NT2/D1 (cell line): Measurements from ENCODE around the gene CRYM.

Source experiments
- YY1 ChIP-seq: IDR thresholded peaks from 2 replicates; pipeline ENCODE4 v1.6.1; 2011; ENCODE audit not compliant: insufficient read length, insufficient read depth
- ZNF274 ChIP-seq: IDR thresholded peaks from 2 replicates; pipeline ENCODE4 v1.6.1; 2011; ENCODE audit warnings: mild to moderate bottlenecking, low read depth, low read length

- TF ChIP-seq ZNF274 (no peak), YY1 (no peak)
These were observed 49.7 kb downstream of the CRYM start for GRCh38 chr16:21228361-21228872.
